Karpas-422 (cell line): ENCODE measurements around the gene UNC5C. TPM values are rescaled to one million over a fixed set of nuclear protein-coding genes. Genes with fewer than 3 reads are reported as not detected.

Experiments used
- DNase-seq: peaks from one replicate; pipeline ENCODE4 v3.0.0-alpha.2; 2015
- H2AFZ ChIP-seq: fragments of 200-600 bp; sonication (generic); 2 replicates; pipeline ENCODE4 v1.6.1; 2014; ENCODE audit warnings: antibody characterized with exemption, low read length, mixed read lengths
- H3K27ac ChIP-seq: fragments of 200-600 bp; sonication (generic); 2 replicates; pipeline ENCODE4 v1.5.1; 2014; ENCODE audit warnings: mild to moderate bottlenecking, low read length, moderate library complexity
- H3K27me3 ChIP-seq: fragments of 200-600 bp; sonication (generic); 2 replicates; pipeline ENCODE4 v1.6.1; 2014; ENCODE audit warnings: low read length, mixed read lengths
- H3K36me3 ChIP-seq: fragments of 200-600 bp; sonication (generic); 2 replicates; pipeline ENCODE4 v1.6.1; 2014; ENCODE audit warnings: low read length, mixed read lengths; ENCODE audit not compliant: insufficient read depth
- H3K4me1 ChIP-seq: fragments of 200-600 bp; sonication (generic); 2 replicates; pipeline ENCODE4 v1.6.1; 2014; ENCODE audit warnings: mild to moderate bottlenecking, low read length, mixed read lengths
- H3K4me2 ChIP-seq: fragments of 200-600 bp; sonication (generic); 2 replicates; pipeline ENCODE4 v1.6.1; 2014; ENCODE audit warnings: low read length, low read depth, mild to moderate bottlenecking; ENCODE audit not compliant: poor library complexity, severe bottlenecking
- H3K4me3 ChIP-seq: fragments of 200-600 bp; sonication (generic); 2 replicates; pipeline ENCODE4 v1.5.1; 2014; ENCODE audit warnings: mild to moderate bottlenecking, antibody characterized with exemption, low read length, mixed read lengths
- H3K79me2 ChIP-seq: fragments of 200-600 bp; sonication (generic); 2 replicates; pipeline ENCODE4 v1.6.1; 2014; ENCODE audit warnings: mild to moderate bottlenecking, low read length, mixed read lengths
- H3K9ac ChIP-seq: fragments of 200-600 bp; sonication (generic); 2 replicates; pipeline ENCODE4 v1.6.0; 2014; ENCODE audit warnings: low read length
- H3K9me2 ChIP-seq: fragments of 200-600 bp; sonication (generic), shearing (Covaris generic); replicated peaks from 2 replicates; pipeline ENCODE4 v1.6.0; 2014; ENCODE audit warnings: mild to moderate bottlenecking, low read length, moderate library complexity; ENCODE audit not compliant: insufficient read depth
- H3K9me3 ChIP-seq: fragments of 300-700, 200-600 bp; sonication (generic); 2 replicates; pipeline ENCODE4 v1.6.1; 2014; ENCODE audit warnings: low read length, mixed read lengths
- H4K20me1 ChIP-seq: fragments of 200-600 bp; sonication (generic); 2 replicates; pipeline ENCODE4 v1.6.1; 2014; ENCODE audit warnings: mild to moderate bottlenecking, antibody characterized with exemption, low read length, low read depth; ENCODE audit not compliant: insufficient read depth
- total RNA-seq: library from RNA; depleted of rRNA; stranded (reverse); fragments of >200 nt; shearing (Covaris generic); gene quantifications from 2 replicates; pipeline ENCODE4 v1.2.3, GENCODE V29; 2014; ENCODE audit warnings: low replicate concordance

Gene UNC5C
- total RNA-seq, 1 experiment from 2014 or later = not detected

DNA sequence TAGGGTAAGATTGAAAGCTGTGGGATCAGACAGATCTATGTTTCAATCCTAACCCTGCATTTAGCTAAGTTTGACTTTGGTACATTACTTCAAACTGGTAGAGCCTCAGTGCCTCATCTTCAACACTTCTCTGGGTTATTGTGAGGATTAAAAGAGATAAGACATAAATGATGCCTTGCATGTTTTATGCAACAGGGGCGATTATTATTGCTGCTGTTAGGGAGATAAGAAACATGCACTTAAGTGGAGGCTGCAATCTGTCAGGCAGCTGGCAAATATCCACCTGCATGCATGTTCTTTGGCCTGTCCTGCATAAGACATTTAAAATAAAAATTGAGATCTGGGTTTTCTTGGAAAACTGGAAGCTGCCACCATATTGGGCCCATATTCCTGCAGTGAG lies 24.6 kb downstream of the UNC5C start:
- DNase-seq = no peak
- H3K27ac ChIP-seq = no peak overlapping the region
- H3K4me1 ChIP-seq = no peaks in the 10 kb centered on the region
- no peak overlapping the region for H3K9ac ChIP-seq
- H3K4me2 ChIP-seq = no peak overlapping the region
- H2AFZ ChIP-seq = no peak overlapping the region
- H3K36me3 ChIP-seq = no peaks in the 10 kb centered on the region
- no peak overlapping the region for H3K4me3 ChIP-seq
- H3K9me3 ChIP-seq = no peaks in the 10 kb centered on the region
- H3K27me3 ChIP-seq = no peaks in the 10 kb centered on the region
- no peaks in the 10 kb centered on the region for H4K20me1 ChIP-seq
- H3K79me2 ChIP-seq = no peaks in the 10 kb centered on the region
- H3K9me2 ChIP-seq = 0 out of 2 replicates have a peak, but pooled peaks cover 3% of the 10 kb centered on the region

DNA sequence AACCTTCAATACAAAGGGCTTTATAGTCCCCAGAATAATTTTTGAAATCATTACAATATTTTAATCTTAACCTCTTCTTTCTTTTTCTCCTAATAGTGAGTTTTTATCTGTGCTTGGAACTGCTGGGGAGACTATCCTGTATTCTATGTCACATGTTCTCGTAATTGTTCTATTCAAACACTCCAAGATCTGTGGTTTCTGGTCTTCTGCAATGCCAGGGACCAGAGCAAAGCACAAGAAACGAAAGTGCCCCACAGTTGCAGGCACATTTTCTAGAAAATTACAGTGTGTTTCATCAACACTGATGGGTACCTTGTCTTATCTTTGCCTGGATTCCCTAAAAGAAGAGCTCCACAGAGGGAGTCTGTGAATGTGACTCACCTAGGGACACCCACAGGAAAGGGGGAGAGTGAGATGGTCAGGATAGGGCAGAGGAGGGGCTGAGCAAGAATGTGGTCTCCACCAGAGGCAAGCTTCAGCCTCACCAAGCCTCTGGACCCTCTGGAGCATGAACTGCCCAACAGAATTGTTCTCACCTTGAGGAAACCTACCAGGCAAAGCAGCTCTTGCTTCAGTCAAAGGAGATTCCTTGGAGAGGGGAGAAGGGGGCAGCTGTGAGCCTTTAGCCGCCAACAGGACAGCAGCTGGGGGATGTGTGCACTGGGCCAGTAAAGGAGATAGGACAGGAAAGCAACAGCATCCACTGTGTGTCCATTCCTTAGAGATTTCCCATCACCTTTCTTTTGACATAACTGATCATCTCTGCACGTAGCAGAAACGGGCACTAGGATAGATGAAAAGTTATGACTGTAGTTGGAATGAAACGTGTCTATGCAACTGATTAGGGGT lies 25.9 kb downstream of the UNC5C start:
- Histone ChIP-seq H3K9me2 (0 out of 2 replicates have a peak, but pooled peaks cover 3% of the 10 kb centered on the region), H3K4me1 (no peaks in the 10 kb centered on the region), H3K79me2 (no peaks in the 10 kb centered on the region), H3K4me3 (no peak overlapping the region), H3K9me3 (no peaks in the 10 kb centered on the region), H2AFZ (no peak overlapping the region), H3K27me3 (no peaks in the 10 kb centered on the region), H3K36me3 (no peaks in the 10 kb centered on the region), H3K9ac (no peak overlapping the region), H3K27ac (no peak overlapping the region), H4K20me1 (no peaks in the 10 kb centered on the region), H3K4me2 (no peak overlapping the region)
- DNase-seq = no peak

- H3K9me2 ChIP-seq = no peaks in the 10 kb centered on the region
- DNase-seq = no peak
- H3K27me3 ChIP-seq = no peaks in the 10 kb centered on the region
- H3K79me2 ChIP-seq = no peaks in the 10 kb centered on the region
- H2AFZ ChIP-seq = no peak overlapping the region
- H3K4me1 ChIP-seq = no peaks in the 10 kb centered on the region
- no peak overlapping the region for H3K9ac ChIP-seq
- no peaks in the 10 kb centered on the region for H4K20me1 ChIP-seq
- H3K4me3 ChIP-seq = no peak overlapping the region
- H3K27ac ChIP-seq = no peak overlapping the region
- H3K4me2 ChIP-seq = no peak overlapping the region
- no peaks in the 10 kb centered on the region for H3K36me3 ChIP-seq
- H3K9me3 ChIP-seq = peaks cover 5% of the 10 kb centered on the region
These were observed 31.0 kb downstream of the UNC5C start for GRCh38 chr4:95517576-95518345.

- Histone ChIP-seq H3K27ac (no peak overlapping the region), H2AFZ (no peak overlapping the region), H3K79me2 (no peaks in the 10 kb centered on the region), H3K27me3 (no peaks in the 10 kb centered on the region), H3K4me3 (no peak overlapping the region), H3K9me2 (no peaks in the 10 kb centered on the region), H3K9me3 (peaks cover 5% of the 10 kb centered on the region), H3K9ac (no peak overlapping the region), H3K4me1 (no peaks in the 10 kb centered on the region), H3K4me2 (no peak overlapping the region), H3K36me3 (no peaks in the 10 kb centered on the region), H4K20me1 (no peaks in the 10 kb centered on the region)
- DNase-seq = no peak
These were observed 32.2 kb downstream of the UNC5C start for GRCh38 chr4:95516528-95517017.

DNA sequence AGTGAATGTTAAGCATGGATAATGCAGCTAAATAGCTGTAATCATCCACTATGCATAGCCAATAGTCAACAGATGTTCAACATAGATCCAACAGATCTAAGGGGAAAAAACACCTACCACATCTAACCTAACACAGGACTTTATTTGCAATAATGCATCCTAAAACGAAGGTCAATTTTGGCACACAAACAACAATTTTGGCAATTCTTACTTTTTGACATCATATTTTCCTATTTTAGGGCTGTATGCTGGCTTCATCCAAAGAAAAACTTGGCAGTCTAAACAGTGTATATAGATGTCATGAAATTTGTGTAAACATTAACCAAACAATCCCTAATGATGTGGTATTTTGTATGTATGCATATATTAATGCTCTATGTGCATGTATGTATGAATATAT lies 33.2 kb downstream of the UNC5C start:
- no peaks in the 10 kb centered on the region for H3K36me3 ChIP-seq
- no peak overlapping the region for H3K4me3 ChIP-seq
- H2AFZ ChIP-seq = no peak overlapping the region
- H3K27ac ChIP-seq = no peak overlapping the region
- H3K9me3 ChIP-seq = peaks cover 5% of the 10 kb centered on the region
- no peak overlapping the region for H3K4me2 ChIP-seq
- no peak overlapping the region for H3K9ac ChIP-seq
- H4K20me1 ChIP-seq = no peaks in the 10 kb centered on the region
- H3K9me2 ChIP-seq = no peaks in the 10 kb centered on the region
- H3K4me1 ChIP-seq = no peaks in the 10 kb centered on the region
- no peak for DNase-seq
- H3K79me2 ChIP-seq = no peaks in the 10 kb centered on the region
- H3K27me3 ChIP-seq = no peaks in the 10 kb centered on the region

DNA sequence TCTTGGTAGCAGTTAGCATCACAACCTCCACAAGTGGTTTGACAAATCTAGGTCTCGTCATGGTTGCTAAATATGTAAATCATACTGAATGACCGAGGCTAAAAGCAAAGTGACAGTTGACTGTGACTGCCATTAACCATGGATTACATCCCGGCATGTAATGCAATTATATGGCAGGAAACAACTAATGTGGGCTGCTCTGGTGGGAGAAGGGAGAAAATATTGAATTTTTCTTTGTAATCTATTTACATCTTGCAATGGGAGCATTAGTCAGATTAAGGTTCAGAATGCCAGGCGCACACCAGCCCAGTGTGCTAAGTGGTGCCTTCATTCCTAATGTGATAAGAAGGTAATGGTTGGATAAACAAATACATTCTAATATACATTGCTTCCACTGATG lies 35.8 kb downstream of the UNC5C start:
- peaks cover 5% of the 10 kb centered on the region for H3K9me3 ChIP-seq
- H3K9me2 ChIP-seq = no peaks in the 10 kb centered on the region
- no peak overlapping the region for H3K4me3 ChIP-seq
- no peaks in the 10 kb centered on the region for H3K36me3 ChIP-seq
- no peaks in the 10 kb centered on the region for H3K27me3 ChIP-seq
- no peaks in the 10 kb centered on the region for H3K79me2 ChIP-seq
- no peaks in the 10 kb centered on the region for H3K4me1 ChIP-seq
- no peak overlapping the region for H2AFZ ChIP-seq
- no peaks in the 10 kb centered on the region for H4K20me1 ChIP-seq
- no peak for DNase-seq
- no peak overlapping the region for H3K4me2 ChIP-seq
- H3K9ac ChIP-seq = no peak overlapping the region
- no peak overlapping the region for H3K27ac ChIP-seq

- Histone ChIP-seq H4K20me1 (no peaks in the 10 kb centered on the region), H2AFZ (no peak overlapping the region), H3K27me3 (no peaks in the 10 kb centered on the region), H3K9ac (no peak overlapping the region), H3K4me2 (no peak overlapping the region), H3K27ac (no peak overlapping the region), H3K4me3 (no peak overlapping the region), H3K9me2 (no peaks in the 10 kb centered on the region), H3K9me3 (peaks cover 5% of the 10 kb centered on the region), H3K4me1 (no peaks in the 10 kb centered on the region), H3K36me3 (no peaks in the 10 kb centered on the region), H3K79me2 (no peaks in the 10 kb centered on the region)
- no peak for DNase-seq
These were observed 37.3 kb downstream of the UNC5C start for GRCh38 chr4:95511477-95511876.

GRCh38 chr4:95510877-95511276 lies 37.9 kb downstream of the UNC5C start:
- Histone ChIP-seq H4K20me1 (no peaks in the 10 kb centered on the region), H3K27ac (no peak overlapping the region), H3K36me3 (no peaks in the 10 kb centered on the region), H3K4me1 (no peaks in the 10 kb centered on the region), H3K27me3 (no peaks in the 10 kb centered on the region), H3K9me3 (peaks cover 5% of the 10 kb centered on the region), H2AFZ (no peak overlapping the region), H3K9me2 (no peaks in the 10 kb centered on the region), H3K4me3 (no peak overlapping the region), H3K9ac (no peak overlapping the region), H3K79me2 (no peaks in the 10 kb centered on the region), H3K4me2 (no peak overlapping the region)
- no peak for DNase-seq
